ENCODE data around the gene PHF2.

DNA sequence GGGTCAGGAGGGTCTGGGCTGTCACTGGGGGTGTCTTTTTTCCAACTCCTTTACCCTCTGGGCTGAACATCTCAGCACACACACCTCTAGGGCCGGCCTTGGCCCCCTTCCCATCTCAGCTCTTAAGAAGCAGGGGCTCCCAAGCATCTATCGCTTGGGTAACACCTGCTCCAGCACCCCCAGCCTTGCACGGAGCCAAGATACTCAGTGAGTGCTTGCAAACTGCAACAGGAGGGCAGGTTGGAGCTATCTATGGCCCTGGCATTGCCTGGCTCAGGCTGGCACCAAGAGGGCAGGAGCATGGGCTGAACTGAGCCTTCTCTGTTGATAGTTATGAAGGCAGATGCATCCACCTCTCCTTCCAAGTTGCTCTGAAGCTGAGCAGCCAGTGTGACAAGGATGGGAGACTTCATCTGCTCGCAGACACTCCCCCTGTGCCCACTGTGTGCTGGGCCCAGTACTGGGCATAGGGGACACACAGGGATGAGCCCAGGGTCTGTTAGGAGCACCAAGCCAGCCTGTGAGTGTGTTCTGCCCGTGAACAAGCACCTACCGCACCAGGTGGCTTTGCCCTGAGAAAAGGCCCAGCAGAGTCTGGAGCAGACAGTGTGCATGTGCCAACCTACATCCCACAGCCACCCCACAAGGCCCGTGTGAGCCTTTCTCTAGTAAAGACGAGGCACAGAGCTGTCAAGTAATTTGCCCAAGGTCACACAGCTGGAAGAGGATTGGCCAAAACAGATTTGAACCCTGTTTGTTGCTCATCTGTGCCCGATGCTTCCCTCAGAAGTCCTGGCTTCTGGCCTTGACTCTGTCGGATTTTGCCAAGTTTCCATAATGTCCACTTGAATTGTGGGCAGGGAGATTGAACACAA is 58.2 kb downstream of the PHF2 start:
- no peak for TF ChIP-seq EZH2 (IDR thresholded peaks at IDR 0.05; ENCODE audit: low read depth)
- TF ChIP-seq, protein P1, sequence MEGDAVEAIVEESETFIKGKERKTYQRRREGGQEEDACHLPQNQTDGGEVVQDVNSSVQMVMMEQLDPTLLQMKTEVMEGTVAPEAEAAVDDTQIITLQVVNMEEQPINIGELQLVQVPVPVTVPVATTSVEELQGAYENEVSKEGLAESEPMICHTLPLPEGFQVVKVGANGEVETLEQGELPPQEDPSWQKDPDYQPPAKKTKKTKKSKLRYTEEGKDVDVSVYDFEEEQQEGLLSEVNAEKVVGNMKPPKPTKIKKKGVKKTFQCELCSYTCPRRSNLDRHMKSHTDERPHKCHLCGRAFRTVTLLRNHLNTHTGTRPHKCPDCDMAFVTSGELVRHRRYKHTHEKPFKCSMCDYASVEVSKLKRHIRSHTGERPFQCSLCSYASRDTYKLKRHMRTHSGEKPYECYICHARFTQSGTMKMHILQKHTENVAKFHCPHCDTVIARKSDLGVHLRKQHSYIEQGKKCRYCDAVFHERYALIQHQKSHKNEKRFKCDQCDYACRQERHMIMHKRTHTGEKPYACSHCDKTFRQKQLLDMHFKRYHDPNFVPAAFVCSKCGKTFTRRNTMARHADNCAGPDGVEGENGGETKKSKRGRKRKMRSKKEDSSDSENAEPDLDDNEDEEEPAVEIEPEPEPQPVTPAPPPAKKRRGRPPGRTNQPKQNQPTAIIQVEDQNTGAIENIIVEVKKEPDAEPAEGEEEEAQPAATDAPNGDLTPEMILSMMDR (conservative IDR thresholded peaks at IDR 0.05): no peak
